ENCODE results near the gene PDZK1.

The PDZK1 gene

DNA sequence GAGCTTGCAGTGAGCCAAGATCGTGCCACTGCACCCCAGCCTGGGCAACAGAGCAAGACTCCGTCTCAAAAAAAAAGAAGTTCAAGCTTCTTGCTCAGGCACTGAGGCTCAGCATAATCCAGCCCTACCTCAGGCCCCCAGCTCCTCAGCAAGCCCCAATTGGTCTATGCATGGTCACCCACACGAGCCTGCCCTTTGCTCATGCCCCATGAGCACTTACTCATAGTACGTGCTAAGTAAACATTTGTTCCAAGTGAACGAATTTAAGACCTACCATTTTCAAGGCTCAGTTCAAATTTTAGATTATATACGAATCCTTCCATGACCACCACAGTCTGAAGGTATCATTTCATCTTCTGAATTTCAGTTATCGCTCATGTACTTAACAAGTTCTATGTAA lies 4.3 kb downstream of the PDZK1 start:
- TF ChIP-seq POU6F1 (CRISPR knock-in tag; IDR thresholded peaks at IDR 0.05; ENCODE audit: borderline replicate concordance, low read depth) (no peak), ZNF8 (CRISPR knock-in tag; IDR thresholded peaks at IDR 0.05) (no peak), TSHZ2 (CRISPR knock-in tag; IDR thresholded peaks at IDR 0.05) (no peak), ZNF565 (CRISPR knock-in tag; conservative IDR thresholded peaks at IDR 0.05; ENCODE audit: low read depth) (no peak), SNAI2 (CRISPR knock-in tag; IDR thresholded peaks at IDR 0.05) (no peak)
- ATAC-seq, result no peak

GRCh38 chr1:145702052-145702451 lies 5.1 kb downstream of the PDZK1 start:
- no peak for ATAC-seq
- TF ChIP-seq SNAI2 (CRISPR knock-in tag; IDR thresholded peaks at IDR 0.05) (no peak), ESRRG (CRISPR knock-in tag; IDR thresholded peaks at IDR 0.05) (no peak)

DNA sequence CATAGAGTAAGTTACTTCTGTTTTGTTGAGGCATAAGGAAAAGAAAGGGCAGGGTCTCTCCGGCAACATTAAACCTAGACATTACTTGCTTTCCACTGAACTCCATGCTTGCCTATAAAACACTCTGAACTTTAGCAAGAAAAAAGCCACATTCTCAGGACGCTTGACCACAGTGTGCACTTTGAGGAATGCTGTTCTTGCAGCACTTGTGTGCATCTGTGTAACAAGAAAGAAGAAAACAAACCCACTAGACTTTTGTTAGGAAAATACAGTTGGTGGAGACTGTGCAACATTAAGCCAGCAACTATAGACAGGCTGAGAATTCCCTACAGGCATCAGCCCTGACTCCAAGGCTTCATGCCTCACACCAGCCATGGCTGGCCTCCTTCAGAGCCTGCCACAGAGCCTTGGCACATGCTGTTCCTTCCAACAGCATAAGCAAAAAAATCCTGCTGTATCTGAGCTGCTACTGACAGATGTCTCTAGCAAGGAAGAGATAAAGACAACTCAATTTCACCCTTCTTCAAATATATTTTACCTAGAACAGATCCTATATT lies 5.8 kb downstream of the PDZK1 start:
- ATAC-seq, result no peak
- TF ChIP-seq RARB (CRISPR knock-in tag; IDR thresholded peaks at IDR 0.05) (no peak), GLIS3 (CRISPR knock-in tag; IDR thresholded peaks at IDR 0.05) (no peak)

- TF ChIP-seq ZNF70 (CRISPR knock-in tag; IDR thresholded peaks at IDR 0.05) (no peak), ESRRG (CRISPR knock-in tag; IDR thresholded peaks at IDR 0.05) (no peak), TCF4 (CRISPR knock-in tag; IDR thresholded peaks at IDR 0.05; ENCODE audit: borderline replicate concordance) (no peak), POU6F1 (CRISPR knock-in tag; IDR thresholded peaks at IDR 0.05; ENCODE audit: borderline replicate concordance, low read depth) (no peak), SNAI2 (CRISPR knock-in tag; IDR thresholded peaks at IDR 0.05) (no peak), PPARA (CRISPR knock-in tag; IDR thresholded peaks at IDR 0.05; ENCODE audit: borderline replicate concordance) (no peak), RARB (CRISPR knock-in tag; IDR thresholded peaks at IDR 0.05) (no peak), CSDC2 (CRISPR knock-in tag; IDR thresholded peaks at IDR 0.05) (no peak), ZNF565 (CRISPR knock-in tag; conservative IDR thresholded peaks at IDR 0.05; ENCODE audit: low read depth) (no peak)
- TF ChIP-seq, protein P1, sequence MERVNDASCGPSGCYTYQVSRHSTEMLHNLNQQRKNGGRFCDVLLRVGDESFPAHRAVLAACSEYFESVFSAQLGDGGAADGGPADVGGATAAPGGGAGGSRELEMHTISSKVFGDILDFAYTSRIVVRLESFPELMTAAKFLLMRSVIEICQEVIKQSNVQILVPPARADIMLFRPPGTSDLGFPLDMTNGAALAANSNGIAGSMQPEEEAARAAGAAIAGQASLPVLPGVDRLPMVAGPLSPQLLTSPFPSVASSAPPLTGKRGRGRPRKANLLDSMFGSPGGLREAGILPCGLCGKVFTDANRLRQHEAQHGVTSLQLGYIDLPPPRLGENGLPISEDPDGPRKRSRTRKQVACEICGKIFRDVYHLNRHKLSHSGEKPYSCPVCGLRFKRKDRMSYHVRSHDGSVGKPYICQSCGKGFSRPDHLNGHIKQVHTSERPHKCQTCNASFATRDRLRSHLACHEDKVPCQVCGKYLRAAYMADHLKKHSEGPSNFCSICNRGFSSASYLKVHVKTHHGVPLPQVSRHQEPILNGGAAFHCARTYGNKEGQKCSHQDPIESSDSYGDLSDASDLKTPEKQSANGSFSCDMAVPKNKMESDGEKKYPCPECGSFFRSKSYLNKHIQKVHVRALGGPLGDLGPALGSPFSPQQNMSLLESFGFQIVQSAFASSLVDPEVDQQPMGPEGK (CRISPR knock-in tag; IDR thresholded peaks at IDR 0.05; ENCODE audit: borderline replicate concordance), result no peak
- ATAC-seq, result no peak
Observed at GRCh38 chr1:145696630-145696960, 10.6 kb downstream of the PDZK1 start.

- TF ChIP-seq ZNF8 (CRISPR knock-in tag; IDR thresholded peaks at IDR 0.05) (no peak), ZC3H10 (CRISPR knock-in tag; IDR thresholded peaks at IDR 0.05) (no peak), TOX (CRISPR knock-in tag; IDR thresholded peaks at IDR 0.05; ENCODE audit: borderline replicate concordance) (no peak)
- TF ChIP-seq, protein P2, sequence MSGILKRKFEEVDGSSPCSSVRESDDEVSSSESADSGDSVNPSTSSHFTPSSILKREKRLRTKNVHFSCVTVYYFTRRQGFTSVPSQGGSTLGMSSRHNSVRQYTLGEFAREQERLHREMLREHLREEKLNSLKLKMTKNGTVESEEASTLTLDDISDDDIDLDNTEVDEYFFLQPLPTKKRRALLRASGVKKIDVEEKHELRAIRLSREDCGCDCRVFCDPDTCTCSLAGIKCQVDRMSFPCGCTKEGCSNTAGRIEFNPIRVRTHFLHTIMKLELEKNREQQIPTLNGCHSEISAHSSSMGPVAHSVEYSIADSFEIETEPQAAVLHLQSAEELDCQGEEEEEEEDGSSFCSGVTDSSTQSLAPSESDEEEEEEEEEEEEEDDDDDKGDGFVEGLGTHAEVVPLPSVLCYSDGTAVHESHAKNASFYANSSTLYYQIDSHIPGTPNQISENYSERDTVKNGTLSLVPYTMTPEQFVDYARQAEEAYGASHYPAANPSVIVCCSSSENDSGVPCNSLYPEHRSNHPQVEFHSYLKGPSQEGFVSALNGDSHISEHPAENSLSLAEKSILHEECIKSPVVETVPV (CRISPR knock-in tag; IDR thresholded peaks at IDR 0.05), result no peak
- TF ChIP-seq, protein P3, sequence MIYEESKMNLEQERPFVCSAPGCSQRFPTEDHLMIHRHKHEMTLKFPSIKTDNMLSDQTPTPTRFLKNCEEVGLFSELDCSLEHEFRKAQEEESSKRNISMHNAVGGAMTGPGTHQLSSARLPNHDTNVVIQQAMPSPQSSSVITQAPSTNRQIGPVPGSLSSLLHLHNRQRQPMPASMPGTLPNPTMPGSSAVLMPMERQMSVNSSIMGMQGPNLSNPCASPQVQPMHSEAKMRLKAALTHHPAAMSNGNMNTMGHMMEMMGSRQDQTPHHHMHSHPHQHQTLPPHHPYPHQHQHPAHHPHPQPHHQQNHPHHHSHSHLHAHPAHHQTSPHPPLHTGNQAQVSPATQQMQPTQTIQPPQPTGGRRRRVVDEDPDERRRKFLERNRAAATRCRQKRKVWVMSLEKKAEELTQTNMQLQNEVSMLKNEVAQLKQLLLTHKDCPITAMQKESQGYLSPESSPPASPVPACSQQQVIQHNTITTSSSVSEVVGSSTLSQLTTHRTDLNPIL (CRISPR knock-in tag; IDR thresholded peaks at IDR 0.05; ENCODE audit: low read depth), result no peak
- no peak for ATAC-seq
Observed at GRCh38 chr1:145695821-145696629, 11.1 kb downstream of the PDZK1 start.
